Glutamatergic neuron (in vitro differentiated cells): ENCODE results near the gene WWOX. TPM values are rescaled to one million over a fixed set of nuclear protein-coding genes. Genes with fewer than 3 reads are reported as not detected.

ENCODE experiments used
- DNase-seq: peaks from one replicate; pipeline ENCODE4 v3.0.0; 2022
- H3K27ac Mint-ChIP-seq: one replicate; pipeline ENCODE4 v1.8.0; 2020; ENCODE audit warnings: mild to moderate bottlenecking, mixed read lengths, inconsistent platforms; ENCODE audit not compliant: unreplicated experiment
- H3K27me3 Mint-ChIP-seq: one replicate; pipeline ENCODE4 v1.8.0; 2020; ENCODE audit warnings: mild to moderate bottlenecking, moderate library complexity, mixed read lengths, inconsistent platforms; ENCODE audit not compliant: unreplicated experiment
- H3K36me3 Mint-ChIP-seq: one replicate; pipeline ENCODE4 v1.8.0; 2020; ENCODE audit warnings: mild to moderate bottlenecking, mixed read lengths, inconsistent platforms; ENCODE audit not compliant: unreplicated experiment
- H3K4me1 Mint-ChIP-seq: one replicate; pipeline ENCODE4 v1.8.0; 2020; ENCODE audit warnings: mild to moderate bottlenecking, low read depth, mixed read lengths, inconsistent platforms; ENCODE audit not compliant: unreplicated experiment
- H3K4me3 Mint-ChIP-seq: one replicate; pipeline ENCODE4 v1.8.0; 2020; ENCODE audit warnings: mild to moderate bottlenecking, mixed read lengths, inconsistent platforms; ENCODE audit not compliant: unreplicated experiment
- H3K9me3 Mint-ChIP-seq: one replicate; pipeline ENCODE4 v1.8.0; 2020; ENCODE audit warnings: mild to moderate bottlenecking, moderate library complexity, mixed read lengths, inconsistent platforms; ENCODE audit not compliant: unreplicated experiment
- total RNA-seq: library from RNA; stranded (reverse); fragmentation: NEBNext Ultra II Directional; extraction: Animal tissue kit (Norgen Biotek cat#: 25700); gene quantifications from one replicate; pipeline ENCODE4 v1.2.1, GENCODE V29; 2021; ENCODE audit not compliant: unreplicated experiment
- TF ChIP-seq, protein P1 (sequence below): fragments of 200-600 bp; sonication (generic); IDR thresholded peaks from one replicate; pipeline ENCODE4 v1.5.0; 2021; ENCODE audit not compliant: partially characterized antibody, unreplicated experiment

WWOX gene
- total RNA-seq, 1 donor from 2014 or later = 10.3 TPM

DNA sequence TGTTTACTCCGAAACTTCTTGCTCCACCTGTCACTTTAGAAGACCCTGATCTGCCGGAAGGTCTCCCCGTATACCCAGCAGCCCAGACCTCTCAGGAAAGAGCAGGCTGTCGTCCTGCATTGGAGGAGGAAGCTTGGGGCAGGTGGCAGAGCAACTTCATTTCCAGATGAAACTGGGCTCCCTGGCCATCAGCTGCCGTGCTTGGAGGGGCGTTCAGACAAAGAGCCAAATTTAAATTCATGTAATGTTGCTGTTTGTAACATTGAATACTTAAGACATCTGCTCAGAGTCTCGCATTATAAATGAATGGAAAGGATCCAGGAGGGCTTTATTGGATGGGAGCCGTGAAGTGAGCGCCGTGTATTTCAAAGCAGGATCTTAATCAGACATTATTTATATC, 872.6 kb downstream of the WWOX start:
- no peak for DNase-seq
- H3K36me3 Mint-ChIP-seq = no peaks in the 10 kb centered on the region
- H3K27ac Mint-ChIP-seq = no peak overlapping the region
- H3K27me3 Mint-ChIP-seq = no peaks in the 10 kb centered on the region
- peaks cover 2% of the 10 kb centered on the region for H3K9me3 Mint-ChIP-seq
- TF ChIP-seq, protein P1, sequence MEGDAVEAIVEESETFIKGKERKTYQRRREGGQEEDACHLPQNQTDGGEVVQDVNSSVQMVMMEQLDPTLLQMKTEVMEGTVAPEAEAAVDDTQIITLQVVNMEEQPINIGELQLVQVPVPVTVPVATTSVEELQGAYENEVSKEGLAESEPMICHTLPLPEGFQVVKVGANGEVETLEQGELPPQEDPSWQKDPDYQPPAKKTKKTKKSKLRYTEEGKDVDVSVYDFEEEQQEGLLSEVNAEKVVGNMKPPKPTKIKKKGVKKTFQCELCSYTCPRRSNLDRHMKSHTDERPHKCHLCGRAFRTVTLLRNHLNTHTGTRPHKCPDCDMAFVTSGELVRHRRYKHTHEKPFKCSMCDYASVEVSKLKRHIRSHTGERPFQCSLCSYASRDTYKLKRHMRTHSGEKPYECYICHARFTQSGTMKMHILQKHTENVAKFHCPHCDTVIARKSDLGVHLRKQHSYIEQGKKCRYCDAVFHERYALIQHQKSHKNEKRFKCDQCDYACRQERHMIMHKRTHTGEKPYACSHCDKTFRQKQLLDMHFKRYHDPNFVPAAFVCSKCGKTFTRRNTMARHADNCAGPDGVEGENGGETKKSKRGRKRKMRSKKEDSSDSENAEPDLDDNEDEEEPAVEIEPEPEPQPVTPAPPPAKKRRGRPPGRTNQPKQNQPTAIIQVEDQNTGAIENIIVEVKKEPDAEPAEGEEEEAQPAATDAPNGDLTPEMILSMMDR = no peak
- peaks cover 9% of the 10 kb centered on the region for H3K4me1 Mint-ChIP-seq
- H3K4me3 Mint-ChIP-seq = no peak overlapping the region

DNA sequence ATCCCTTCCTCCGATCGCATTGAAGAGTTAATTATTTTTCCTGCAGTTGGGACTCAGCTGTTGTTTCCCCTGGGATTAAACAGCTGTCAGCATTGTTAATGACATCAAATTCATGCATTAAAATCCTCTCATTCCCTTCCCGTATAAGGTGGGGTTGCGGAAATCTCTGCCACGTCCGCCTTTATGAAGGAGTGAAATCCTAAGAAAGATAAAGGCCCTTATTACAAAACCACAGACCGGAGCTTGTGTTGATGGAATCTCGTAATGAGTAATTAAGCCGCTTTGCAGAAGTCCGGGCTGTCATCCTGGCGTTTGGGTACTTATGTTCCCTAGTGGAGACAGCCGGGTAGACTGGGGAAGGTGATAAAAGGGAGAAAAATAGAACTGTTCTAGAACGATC, 873.5 kb downstream of the WWOX start:
- TF ChIP-seq, protein P1 = no peak
- no peak overlapping the region for H3K27ac Mint-ChIP-seq
- no peaks in the 10 kb centered on the region for H3K27me3 Mint-ChIP-seq
- no peaks in the 10 kb centered on the region for H3K36me3 Mint-ChIP-seq
- H3K4me3 Mint-ChIP-seq = no peak overlapping the region
- H3K9me3 Mint-ChIP-seq = no peaks in the 10 kb centered on the region
- H3K4me1 Mint-ChIP-seq = peaks cover 9% of the 10 kb centered on the region
- no peak for DNase-seq

DNA sequence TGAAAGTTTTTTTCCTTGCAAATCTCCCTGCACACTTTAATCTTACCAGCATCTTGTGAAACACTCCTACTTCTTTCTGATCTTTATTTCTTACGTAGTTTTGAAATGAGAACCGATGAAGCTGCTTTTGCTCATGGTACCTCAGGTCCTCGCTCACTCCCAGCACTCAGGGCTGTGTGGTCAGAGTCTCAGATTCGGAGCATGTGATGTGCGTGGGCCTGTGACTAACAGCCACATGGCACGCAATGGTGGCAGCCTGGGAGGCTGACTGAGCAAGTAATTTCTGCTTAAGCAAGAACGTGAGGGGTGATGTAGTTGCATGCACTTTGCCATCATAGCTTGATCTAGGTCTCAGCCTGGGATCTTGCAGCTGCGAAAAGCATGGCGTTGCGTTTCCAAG, 876.8 kb downstream of the WWOX start:
- Mint-ChIP-seq H3K9me3 (no peaks in the 10 kb centered on the region), H3K4me3 (no peak overlapping the region), H3K36me3 (no peaks in the 10 kb centered on the region), H3K4me1 (peaks cover 9% of the 10 kb centered on the region), H3K27me3 (no peaks in the 10 kb centered on the region), H3K27ac (no peak overlapping the region)
- TF ChIP-seq, protein P1 = no peak
- DNase-seq = no peak

DNA sequence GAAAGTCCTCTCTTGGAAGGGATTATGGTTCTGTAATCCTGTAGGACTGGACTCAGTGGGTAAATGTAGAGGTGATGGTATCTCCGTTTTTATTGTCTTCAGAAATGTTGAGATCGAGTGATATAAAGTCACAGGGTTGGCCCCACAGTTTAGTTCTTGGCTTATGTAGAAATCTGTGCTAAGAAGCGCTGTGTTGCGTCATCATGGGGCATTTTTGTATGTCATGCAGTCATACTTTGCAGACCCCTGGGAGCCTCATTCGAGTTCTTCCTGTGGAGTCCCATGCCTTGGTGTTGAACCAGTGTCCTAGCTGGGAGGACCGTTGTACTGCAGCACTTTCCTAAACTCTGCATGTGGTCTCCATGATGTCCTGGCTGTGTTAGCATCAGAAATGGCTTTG, 881.4 kb downstream of the WWOX start:
- H3K36me3 Mint-ChIP-seq = no peaks in the 10 kb centered on the region
- H3K4me3 Mint-ChIP-seq = no peak overlapping the region
- no peak overlapping the region for H3K27ac Mint-ChIP-seq
- no peaks in the 10 kb centered on the region for H3K4me1 Mint-ChIP-seq
- no peak for DNase-seq
- H3K9me3 Mint-ChIP-seq = no peaks in the 10 kb centered on the region
- TF ChIP-seq, protein P1 = no peak
- no peaks in the 10 kb centered on the region for H3K27me3 Mint-ChIP-seq

DNA sequence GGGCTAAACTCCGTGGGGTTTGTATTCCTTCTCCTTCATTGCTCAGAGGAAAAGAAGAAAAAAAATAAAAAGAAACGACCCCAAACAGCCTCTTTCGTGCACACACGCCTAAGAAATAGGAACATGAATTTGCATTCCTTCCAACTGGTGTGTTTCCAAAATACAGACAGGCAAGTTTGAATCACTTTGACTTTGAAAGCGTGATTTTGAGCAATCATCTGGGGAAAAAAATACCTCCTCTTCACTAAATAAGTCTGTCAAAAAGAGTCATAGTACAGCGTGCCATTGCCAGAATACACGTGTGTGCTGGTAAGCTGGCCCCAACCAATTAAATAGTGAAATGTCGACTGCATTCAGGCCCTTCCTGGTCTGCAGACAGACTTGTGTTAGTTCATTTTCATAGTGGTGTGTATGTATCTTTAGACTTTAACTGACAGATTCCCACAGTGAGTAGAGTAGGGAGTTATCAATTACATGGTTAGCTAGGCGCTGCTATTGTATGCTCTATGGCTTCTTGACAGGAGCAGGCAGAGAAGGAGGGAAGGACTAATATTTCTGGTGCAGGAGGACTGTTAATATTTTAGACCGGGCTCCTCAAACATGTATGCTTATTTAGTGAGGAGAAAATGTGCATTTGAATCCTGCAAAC, 882.8 kb downstream of the WWOX start:
- TF ChIP-seq, protein P1 = no peak
- no peaks in the 10 kb centered on the region for H3K9me3 Mint-ChIP-seq
- no peaks in the 10 kb centered on the region for H3K36me3 Mint-ChIP-seq
- no peak overlapping the region for H3K27ac Mint-ChIP-seq
- peaks cover 3% of the 10 kb centered on the region for H3K4me1 Mint-ChIP-seq
- DNase-seq = no peak
- no peaks in the 10 kb centered on the region for H3K27me3 Mint-ChIP-seq
- no peak overlapping the region for H3K4me3 Mint-ChIP-seq
